Liver (tissue), 9 donors: ENCODE measurements around the gene SIK2. TPM values are rescaled to one million over a fixed set of nuclear protein-coding genes. Genes with fewer than 3 reads are reported as not detected.

Experiments
- DNase-seq: peaks from one replicate; pipeline ENCODE4 v3.0.0-alpha.2; 2017; ENCODE audit warnings: low spot score
- H3K27ac ChIP-seq, 2 donors: one replicate each; pipeline ENCODE4 v1.7.0; 2013; ENCODE audit warnings: inconsistent platforms in 2 of 2, low read length in 2 of 2, control low read depth in 1 of 2, low read depth in 1 of 2, mild to moderate bottlenecking in 1 of 2
- H3K27me3 ChIP-seq, 4 donors: one replicate each; pipeline versions ENCODE4 v1.6.1 to v1.7.0; 2013; ENCODE audit warnings: low read length in 3 of 4, inconsistent platforms in 1 of 4, mild to moderate bottlenecking in 1 of 4, moderate library complexity in 1 of 4; ENCODE audit not compliant: control insufficient read depth in 4 of 4, insufficient read depth in 4 of 4
- H3K36me3 ChIP-seq, 4 donors: one replicate each; pipeline versions ENCODE4 v1.6.1 to v1.7.0; 2013; ENCODE audit warnings: low read length in 3 of 4, mild to moderate bottlenecking in 3 of 4, low read depth in 1 of 4, moderate library complexity in 1 of 4; ENCODE audit not compliant: control insufficient read depth in 4 of 4, insufficient read depth in 3 of 4
- H3K4me1 ChIP-seq, 4 donors: one replicate each; pipeline versions ENCODE4 v1.6.1 to v1.7.0; 2013; ENCODE audit warnings: low read length in 3 of 4, mild to moderate bottlenecking in 3 of 4, moderate library complexity in 1 of 4; ENCODE audit not compliant: control insufficient read depth in 4 of 4, insufficient read depth in 4 of 4
- H3K4me3 ChIP-seq, 3 donors: one replicate each; pipeline versions ENCODE4 v1.6.1 to v1.7.0; 2013; ENCODE audit warnings: low read length in 3 of 3, control low read depth in 1 of 3, low read depth in 1 of 3, mild to moderate bottlenecking in 1 of 3
- H3K9ac ChIP-seq, 2 donors: one replicate each; pipeline ENCODE4 v1.7.0; 2013; ENCODE audit warnings: low read length in 2 of 2, mild to moderate bottlenecking in 2 of 2, moderate library complexity in 2 of 2, control low read depth in 1 of 2, low read depth in 1 of 2
- H3K9me3 ChIP-seq, 4 donors: one replicate each; pipeline versions ENCODE4 v1.6.1 to v1.7.0; 2013; ENCODE audit warnings: low read length in 3 of 4; ENCODE audit not compliant: control insufficient read depth in 4 of 4
- EGR1 ChIP-seq, 2 donors: IDR thresholded peaks; 2 replicates each; pipeline ENCODE4 v1.6.1; 2016 to 2018; ENCODE audit warnings: antibody characterized with exemption in 2 of 2, low read depth in 2 of 2
- FOXA1 ChIP-seq: IDR thresholded peaks from 2 replicates; pipeline ENCODE4 v1.6.1; 2016; ENCODE audit warnings: antibody characterized with exemption
- GABPA ChIP-seq, 2 donors: IDR thresholded peaks in 1 of 2; conservative IDR thresholded peaks in 1 of 2; 2 replicates each; pipeline ENCODE4 v1.6.1; 2016; ENCODE audit warnings: antibody characterized with exemption in 2 of 2, mild to moderate bottlenecking in 1 of 2, moderate library complexity in 1 of 2
- HNF4A ChIP-seq, 2 donors: conservative IDR thresholded peaks; 2 replicates each; pipeline ENCODE4 v1.6.1; 2016; ENCODE audit warnings: antibody characterized with exemption in 2 of 2, mild to moderate bottlenecking in 2 of 2
- HNF4G ChIP-seq: IDR thresholded peaks from 2 replicates; pipeline ENCODE4 v1.6.1; 2016; ENCODE audit warnings: antibody characterized with exemption
- JUND ChIP-seq, 2 donors: IDR thresholded peaks; 2 replicates each; pipeline ENCODE4 v1.6.1; 2016; ENCODE audit warnings: antibody characterized with exemption in 2 of 2
- NR2F2 ChIP-seq: IDR thresholded peaks from 2 replicates; pipeline ENCODE4 v1.6.1; 2016; ENCODE audit warnings: antibody characterized with exemption
- RAD21 ChIP-seq, 2 donors: IDR thresholded peaks; 2 replicates each; pipeline ENCODE4 v1.6.1; 2016; ENCODE audit warnings: antibody characterized with exemption in 2 of 2, mild to moderate bottlenecking in 2 of 2
- RXRA ChIP-seq, 2 donors: IDR thresholded peaks; 2 replicates each; pipeline ENCODE4 v1.6.1; 2017 to 2018; ENCODE audit warnings: antibody characterized with exemption in 2 of 2, mild to moderate bottlenecking in 1 of 2
- SP1 ChIP-seq: IDR thresholded peaks from 2 replicates; pipeline ENCODE4 v1.6.1; 2018; ENCODE audit warnings: antibody characterized with exemption, mild to moderate bottlenecking
- TAF1 ChIP-seq: conservative IDR thresholded peaks from 2 replicates; pipeline ENCODE4 v1.6.1; 2016; ENCODE audit warnings: antibody characterized with exemption, mild to moderate bottlenecking
- WGBS: extraction: QIAGEN DNeasy Blood & Tissue Kit; methylation state at CpG from one replicate; pipeline ENCODE4 v1.1.7; 2013; 5-methylcytosine and 5-hydroxymethylcytosine counted together
- polyA plus RNA-seq, 2 donors: library from polyadenylated mRNA; stranded (reverse) in 1 of 2; unstranded in 1 of 2; fragments of 200-250 nt in 1 of 2; fragments of >200 nt in 1 of 2; fragmentation: Nextera tagmentation in 1 of 2; extraction: Ambion mirVana in 1 of 2; gene quantifications; one replicate each; pipeline versions ENCODE4 v1.2.1 to v1.2.3, GENCODE V29; 2013 to 2015
- total RNA-seq, 2 donors: library from RNA; depleted of rRNA; stranded (reverse); fragments of >200 nt; gene quantifications; one replicate each; pipeline ENCODE4 v1.2.3, GENCODE V29; 2014
- TF ChIP-seq, protein P1 (sequence below): IDR thresholded peaks from 2 replicates; pipeline ENCODE4 v1.6.1; 2016; ENCODE audit warnings: antibody characterized with exemption
- TF ChIP-seq, protein P2 (sequence below): fragments of 150-350 bp; IDR thresholded peaks from 2 replicates; pipeline ENCODE4 v1.5.1; 2017; ENCODE audit warnings: improper control_type of control experiment, low read depth, low read length; ENCODE audit not compliant: missing input control
- TF ChIP-seq, protein P3 (sequence below): IDR thresholded peaks from 2 replicates; pipeline ENCODE4 v1.6.1; 2016; ENCODE audit warnings: antibody characterized with exemption
- TF ChIP-seq, protein P4 (sequence below): IDR thresholded peaks from 2 replicates; pipeline ENCODE4 v1.6.1; 2016; ENCODE audit warnings: antibody characterized with exemption
- donor health status: healthy.
- donor health status: healthy.
- donor health status: healthy.
- donor health status: healthy.
- donor health status: healthy.

Gene SIK2
- total and polyA plus RNA-seq, 4 donors = 6.5 to 15.0 (median 9.3) TPM

DNA sequence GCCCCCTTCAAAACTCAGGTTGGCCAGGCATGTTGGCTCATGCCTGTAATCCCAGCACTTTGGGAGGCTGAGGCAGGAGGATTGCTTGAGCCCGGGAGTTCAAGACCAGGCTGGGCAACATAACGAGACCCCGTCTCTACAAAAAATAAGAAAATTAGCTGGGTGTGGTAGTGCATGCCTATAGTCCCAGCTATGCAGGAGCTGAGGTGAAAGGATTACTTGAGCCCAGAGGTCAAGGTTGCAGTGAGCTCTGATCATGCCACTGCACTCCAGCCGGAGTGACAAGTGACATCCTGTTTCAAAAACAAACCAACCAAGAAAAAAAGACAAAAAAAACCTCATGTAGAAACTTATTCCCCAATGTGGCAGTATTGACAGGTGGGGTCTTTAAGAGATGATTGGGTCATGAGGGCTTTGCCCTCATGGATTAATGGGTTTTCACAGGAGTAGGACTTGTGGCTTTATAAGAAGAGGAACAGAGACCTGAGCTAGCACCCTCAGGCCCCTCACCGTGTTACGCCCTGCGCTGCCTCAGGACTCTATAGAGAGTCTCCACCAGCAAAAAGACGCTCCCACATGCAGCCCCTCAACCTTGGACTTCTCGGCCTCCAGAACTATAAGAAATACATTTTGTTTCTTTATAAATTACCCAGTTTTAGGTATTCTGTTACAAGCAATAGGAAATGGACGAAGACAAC is 39.4 kb upstream of the SIK2 start (continued):
- TF ChIP-seq, protein P1, sequence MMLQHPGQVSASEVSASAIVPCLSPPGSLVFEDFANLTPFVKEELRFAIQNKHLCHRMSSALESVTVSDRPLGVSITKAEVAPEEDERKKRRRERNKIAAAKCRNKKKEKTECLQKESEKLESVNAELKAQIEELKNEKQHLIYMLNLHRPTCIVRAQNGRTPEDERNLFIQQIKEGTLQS = no peak

DNA sequence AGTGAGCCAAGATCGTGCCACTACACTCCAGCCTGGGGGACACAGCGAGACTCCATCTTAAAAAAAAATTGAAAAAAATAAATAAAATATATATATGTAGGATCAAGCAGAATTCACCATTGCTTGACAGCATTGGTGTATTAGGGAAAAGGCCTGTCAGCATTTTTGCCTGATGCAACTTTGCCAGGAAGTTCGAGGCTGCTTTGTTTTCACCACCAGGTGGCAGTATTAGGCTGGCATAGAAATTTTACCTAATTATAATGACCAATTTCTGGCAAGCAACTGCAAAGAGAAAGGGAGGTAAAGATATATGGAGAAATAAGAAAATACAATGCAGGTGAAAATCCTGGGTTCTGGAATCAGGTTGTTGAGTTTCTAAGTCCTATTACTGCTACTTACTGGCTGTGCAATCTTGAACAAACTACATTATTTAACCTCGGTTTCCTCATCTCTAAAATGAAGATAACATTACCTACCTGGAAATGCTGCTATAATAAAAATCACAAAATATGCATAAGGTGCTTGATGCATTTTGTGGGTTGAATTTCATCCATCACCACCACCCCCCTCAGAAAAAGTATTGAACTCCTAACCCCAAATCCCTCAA is 37.0 kb upstream of the SIK2 start:
- no peaks in the 10 kb centered on the region for H3K9me3 ChIP-seq
- no peak overlapping the region for H3K9ac ChIP-seq
- no peaks in the 10 kb centered on the region for H3K36me3 ChIP-seq
- no peaks in the 10 kb centered on the region for H3K4me1 ChIP-seq
- H3K27me3 ChIP-seq = no peaks in the 10 kb centered on the region
- TF ChIP-seq HNF4A (conservative IDR thresholded peaks at IDR 0.05) = no peak
- TF ChIP-seq HNF4G = no peak
- peak; percentile 92 to 93 for TF ChIP-seq RAD21 (IDR thresholded peaks at IDR 0.05)
- TF ChIP-seq, protein P1 = no peak
- TF ChIP-seq, protein P2, sequence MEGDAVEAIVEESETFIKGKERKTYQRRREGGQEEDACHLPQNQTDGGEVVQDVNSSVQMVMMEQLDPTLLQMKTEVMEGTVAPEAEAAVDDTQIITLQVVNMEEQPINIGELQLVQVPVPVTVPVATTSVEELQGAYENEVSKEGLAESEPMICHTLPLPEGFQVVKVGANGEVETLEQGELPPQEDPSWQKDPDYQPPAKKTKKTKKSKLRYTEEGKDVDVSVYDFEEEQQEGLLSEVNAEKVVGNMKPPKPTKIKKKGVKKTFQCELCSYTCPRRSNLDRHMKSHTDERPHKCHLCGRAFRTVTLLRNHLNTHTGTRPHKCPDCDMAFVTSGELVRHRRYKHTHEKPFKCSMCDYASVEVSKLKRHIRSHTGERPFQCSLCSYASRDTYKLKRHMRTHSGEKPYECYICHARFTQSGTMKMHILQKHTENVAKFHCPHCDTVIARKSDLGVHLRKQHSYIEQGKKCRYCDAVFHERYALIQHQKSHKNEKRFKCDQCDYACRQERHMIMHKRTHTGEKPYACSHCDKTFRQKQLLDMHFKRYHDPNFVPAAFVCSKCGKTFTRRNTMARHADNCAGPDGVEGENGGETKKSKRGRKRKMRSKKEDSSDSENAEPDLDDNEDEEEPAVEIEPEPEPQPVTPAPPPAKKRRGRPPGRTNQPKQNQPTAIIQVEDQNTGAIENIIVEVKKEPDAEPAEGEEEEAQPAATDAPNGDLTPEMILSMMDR = peak; percentile 93
- no peak for TF ChIP-seq RXRA (IDR thresholded peaks at IDR 0.05)
- no peak for TF ChIP-seq FOXA1
- no peak for TF ChIP-seq SP1
- TF ChIP-seq JUND (IDR thresholded peaks at IDR 0.05) = no peak
- no peak for TF ChIP-seq GABPA (IDR thresholded peaks at IDR 0.05 in 1 of 2, conservative IDR thresholded peaks at IDR 0.05 in 1 of 2)
- no peak for TF ChIP-seq EGR1 (IDR thresholded peaks at IDR 0.05; ENCODE audit: low read depth in 2 of 2)
- no peak for TF ChIP-seq TAF1
- WGBS = 66% methylated on average over 4 of the region's 4 CpGs
- H3K4me3 ChIP-seq = no peak overlapping the region
- no peak overlapping the region for H3K27ac ChIP-seq
- DNase-seq = peak; percentile 67

DNA sequence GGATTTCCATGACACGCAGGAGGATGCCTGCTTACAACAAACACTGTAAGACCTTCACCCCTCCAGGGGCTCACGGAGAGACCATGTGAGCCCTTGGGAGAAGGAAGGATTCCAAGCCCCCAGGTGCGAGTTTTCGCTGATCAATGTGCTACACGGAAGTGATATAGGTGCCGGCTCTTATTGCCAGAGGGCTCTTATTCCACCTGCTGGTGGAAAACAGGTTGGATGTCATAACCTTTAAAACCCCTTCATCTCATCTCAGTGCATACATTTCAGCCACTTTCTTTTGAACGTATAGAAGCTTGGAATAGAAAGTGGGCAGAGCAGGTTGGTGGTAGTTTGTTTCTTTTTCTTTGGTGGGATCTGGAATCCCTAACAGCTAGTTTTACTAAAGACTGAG is 35.9 kb upstream of the SIK2 start:
- H3K9me3 ChIP-seq = no peaks in the 10 kb centered on the region
- 79% methylated on average over 7 of the region's 7 CpGs for WGBS
- H3K9ac ChIP-seq = no peak overlapping the region
- TF ChIP-seq RXRA (IDR thresholded peaks at IDR 0.05) (no peak), RAD21 (IDR thresholded peaks at IDR 0.05) (no peak), JUND (IDR thresholded peaks at IDR 0.05) (no peak), HNF4A (conservative IDR thresholded peaks at IDR 0.05) (no peak), NR2F2 (no peak)
- TF ChIP-seq, protein P1 = no peak
- TF ChIP-seq, protein P2 = no peak
- TF ChIP-seq, protein P3, sequence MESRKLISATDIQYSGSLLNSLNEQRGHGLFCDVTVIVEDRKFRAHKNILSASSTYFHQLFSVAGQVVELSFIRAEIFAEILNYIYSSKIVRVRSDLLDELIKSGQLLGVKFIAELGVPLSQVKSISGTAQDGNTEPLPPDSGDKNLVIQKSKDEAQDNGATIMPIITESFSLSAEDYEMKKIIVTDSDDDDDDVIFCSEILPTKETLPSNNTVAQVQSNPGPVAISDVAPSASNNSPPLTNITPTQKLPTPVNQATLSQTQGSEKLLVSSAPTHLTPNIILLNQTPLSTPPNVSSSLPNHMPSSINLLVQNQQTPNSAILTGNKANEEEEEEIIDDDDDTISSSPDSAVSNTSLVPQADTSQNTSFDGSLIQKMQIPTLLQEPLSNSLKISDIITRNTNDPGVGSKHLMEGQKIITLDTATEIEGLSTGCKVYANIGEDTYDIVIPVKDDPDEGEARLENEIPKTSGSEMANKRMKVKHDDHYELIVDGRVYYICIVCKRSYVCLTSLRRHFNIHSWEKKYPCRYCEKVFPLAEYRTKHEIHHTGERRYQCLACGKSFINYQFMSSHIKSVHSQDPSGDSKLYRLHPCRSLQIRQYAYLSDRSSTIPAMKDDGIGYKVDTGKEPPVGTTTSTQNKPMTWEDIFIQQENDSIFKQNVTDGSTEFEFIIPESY = no peak
- TF ChIP-seq, protein P4, sequence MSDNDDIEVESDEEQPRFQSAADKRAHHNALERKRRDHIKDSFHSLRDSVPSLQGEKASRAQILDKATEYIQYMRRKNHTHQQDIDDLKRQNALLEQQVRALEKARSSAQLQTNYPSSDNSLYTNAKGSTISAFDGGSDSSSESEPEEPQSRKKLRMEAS = no peak
- H3K36me3 ChIP-seq = no peaks in the 10 kb centered on the region
- H3K27me3 ChIP-seq = no peaks in the 10 kb centered on the region
- H3K4me3 ChIP-seq = no peak overlapping the region
- DNase-seq = no peak
- no peaks in the 10 kb centered on the region for H3K4me1 ChIP-seq
- H3K27ac ChIP-seq = no peak overlapping the region
